ENCODE data around the gene KIAA0232.

Gene KIAA0232

DNA sequence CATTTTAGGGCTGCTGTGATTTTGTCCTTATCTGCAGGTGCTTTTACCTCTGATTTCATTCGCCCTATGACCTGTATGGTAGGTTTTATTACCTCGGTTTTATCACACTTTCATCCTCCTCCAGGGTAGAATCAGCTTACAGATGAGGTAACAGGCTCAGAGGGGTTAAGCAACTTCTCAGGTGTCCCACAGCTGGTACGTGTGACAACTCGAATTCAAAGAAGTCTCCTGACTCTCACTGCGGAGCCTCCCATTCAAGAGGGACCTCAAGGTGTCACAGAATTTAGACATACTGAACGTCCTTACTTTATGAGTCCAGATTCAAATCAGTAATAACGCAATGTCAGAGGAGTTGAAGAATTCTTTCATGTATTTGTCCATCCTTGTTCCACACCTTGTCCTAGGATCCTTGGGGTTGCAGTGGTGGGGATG, 12.5 kb upstream of the KIAA0232 start:
- DNase-seq: no peak
- TF ChIP-seq, protein P1, sequence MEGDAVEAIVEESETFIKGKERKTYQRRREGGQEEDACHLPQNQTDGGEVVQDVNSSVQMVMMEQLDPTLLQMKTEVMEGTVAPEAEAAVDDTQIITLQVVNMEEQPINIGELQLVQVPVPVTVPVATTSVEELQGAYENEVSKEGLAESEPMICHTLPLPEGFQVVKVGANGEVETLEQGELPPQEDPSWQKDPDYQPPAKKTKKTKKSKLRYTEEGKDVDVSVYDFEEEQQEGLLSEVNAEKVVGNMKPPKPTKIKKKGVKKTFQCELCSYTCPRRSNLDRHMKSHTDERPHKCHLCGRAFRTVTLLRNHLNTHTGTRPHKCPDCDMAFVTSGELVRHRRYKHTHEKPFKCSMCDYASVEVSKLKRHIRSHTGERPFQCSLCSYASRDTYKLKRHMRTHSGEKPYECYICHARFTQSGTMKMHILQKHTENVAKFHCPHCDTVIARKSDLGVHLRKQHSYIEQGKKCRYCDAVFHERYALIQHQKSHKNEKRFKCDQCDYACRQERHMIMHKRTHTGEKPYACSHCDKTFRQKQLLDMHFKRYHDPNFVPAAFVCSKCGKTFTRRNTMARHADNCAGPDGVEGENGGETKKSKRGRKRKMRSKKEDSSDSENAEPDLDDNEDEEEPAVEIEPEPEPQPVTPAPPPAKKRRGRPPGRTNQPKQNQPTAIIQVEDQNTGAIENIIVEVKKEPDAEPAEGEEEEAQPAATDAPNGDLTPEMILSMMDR (IDR thresholded peaks at IDR 0.05; ENCODE audit: low read length): no peak
- TF ChIP-seq EZH2phosphoT487 (IDR thresholded peaks at IDR 0.05; ENCODE audit: low read length): no peak
- TF ChIP-seq EZH2 (optimal IDR thresholded peaks at IDR 0.05; ENCODE audit: low read depth, low read length): no peak
- no peaks in the 10 kb centered on the region for H3K4me1 ChIP-seq (ENCODE audit: low read length)
- H2AFZ ChIP-seq (ENCODE audit: low read length): no peak overlapping the region
- H3K27ac ChIP-seq (ENCODE audit: low read length): no peak overlapping the region
- peaks cover 8% of the 10 kb centered on the region; the same call in 1 of the 2 replicates for H3K27me3 ChIP-seq (replicated peaks; ENCODE audit: insufficient read depth, low read length)
- H3K4me3 ChIP-seq (ENCODE audit: low read length): no peak overlapping the region
- H3K9me3 ChIP-seq (replicated peaks; ENCODE audit: insufficient read depth, low read length): no peaks in the 10 kb centered on the region
- no peak overlapping the region for H3K9ac ChIP-seq (ENCODE audit: low read length)
- no peak overlapping the region for H3K4me2 ChIP-seq (ENCODE audit: low read depth, low read length)
- no peaks in the 10 kb centered on the region for H3K9me2 ChIP-seq (replicated peaks; ENCODE audit: insufficient read depth, low read length)
- H3K79me2 ChIP-seq (ENCODE audit: low read length): no peaks in the 10 kb centered on the region
- no peaks in the 10 kb centered on the region for H3K36me3 ChIP-seq (replicated peaks; ENCODE audit: insufficient read depth, low read length)
- H4K20me1 ChIP-seq (ENCODE audit: insufficient read depth, low read length): no peaks in the 10 kb centered on the region
- no peaks in the 10 kb centered on the region for H3F3A ChIP-seq (ENCODE audit: insufficient read depth, low read length)

DNA sequence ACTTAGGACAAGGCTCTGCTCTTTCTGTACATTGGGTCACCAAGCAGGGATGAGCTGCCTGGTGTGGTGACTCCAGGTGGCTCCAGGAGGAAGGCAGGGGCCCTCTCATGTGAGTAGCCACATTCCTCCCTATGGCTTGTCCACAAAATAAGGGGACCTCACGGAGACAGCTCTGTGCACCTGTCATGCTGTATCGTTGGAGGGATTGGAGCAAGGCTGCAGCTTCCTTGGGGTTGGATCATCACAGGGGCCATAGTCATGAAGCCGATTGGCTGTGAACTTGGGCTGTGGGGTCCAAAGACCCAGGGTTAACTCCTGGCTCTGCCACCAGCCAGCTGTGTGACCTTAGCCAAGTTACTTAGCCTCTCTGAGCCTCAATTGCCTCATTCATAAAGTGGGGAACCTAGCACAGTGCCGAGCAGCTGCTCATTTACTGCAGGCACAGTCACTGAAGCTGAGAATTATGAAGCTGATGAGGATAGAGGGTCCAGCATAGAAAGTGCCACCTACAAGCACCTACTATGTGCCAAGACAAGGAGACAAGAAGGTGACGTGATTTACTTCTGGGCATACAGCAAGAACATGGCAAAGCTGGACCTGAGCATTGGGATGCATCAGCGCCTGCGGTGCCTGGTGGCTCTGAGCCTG, 11.8 kb upstream of the KIAA0232 start:
- Histone ChIP-seq H3K4me3 (ENCODE audit: low read length) (no peak overlapping the region), H3K9ac (ENCODE audit: low read length) (no peak overlapping the region), H3K79me2 (ENCODE audit: low read length) (no peaks in the 10 kb centered on the region), H3K9me3 (replicated peaks; ENCODE audit: insufficient read depth, low read length) (no peaks in the 10 kb centered on the region), H3K27ac (ENCODE audit: low read length) (no peak overlapping the region), H3K4me1 (ENCODE audit: low read length) (no peaks in the 10 kb centered on the region), H3K36me3 (replicated peaks; ENCODE audit: insufficient read depth, low read length) (no peaks in the 10 kb centered on the region), H3K9me2 (replicated peaks; ENCODE audit: insufficient read depth, low read length) (no peaks in the 10 kb centered on the region), H3F3A (ENCODE audit: insufficient read depth, low read length) (no peaks in the 10 kb centered on the region), H3K4me2 (ENCODE audit: low read depth, low read length) (no peak overlapping the region), H3K27me3 (replicated peaks; ENCODE audit: insufficient read depth, low read length) (peaks cover 5% of the 10 kb centered on the region), H4K20me1 (ENCODE audit: insufficient read depth, low read length) (no peaks in the 10 kb centered on the region), H2AFZ (ENCODE audit: low read length) (no peak overlapping the region)
- TF ChIP-seq, protein P1 (IDR thresholded peaks at IDR 0.05; ENCODE audit: low read length): no peak
- no peak for DNase-seq

DNA sequence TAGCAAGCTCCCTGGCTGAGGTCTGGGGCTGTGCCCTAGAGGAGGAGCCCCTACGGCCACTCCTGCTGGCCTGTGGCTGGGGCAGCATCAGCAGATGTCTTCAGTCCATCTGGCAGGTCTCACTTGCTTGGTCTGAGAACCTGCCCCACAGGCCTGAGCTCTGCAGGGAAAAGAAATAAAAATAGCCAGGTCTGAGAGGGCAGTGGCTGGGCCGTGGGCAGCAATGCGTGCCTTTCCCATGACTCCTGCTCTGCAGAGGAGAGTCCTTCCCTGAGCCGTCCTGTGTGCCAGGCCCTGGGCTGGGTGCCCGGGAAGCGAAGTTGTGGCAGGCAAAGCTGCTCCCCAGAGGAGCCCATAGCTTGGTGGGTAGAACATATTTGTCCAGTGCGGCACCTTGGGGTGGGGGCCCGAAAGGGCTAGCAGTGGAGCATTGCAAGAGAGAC, 11.3 kb upstream of the KIAA0232 start:
- H3F3A ChIP-seq (ENCODE audit: insufficient read depth, low read length): no peaks in the 10 kb centered on the region
- no peak for TF ChIP-seq EZH2 (optimal IDR thresholded peaks at IDR 0.05; ENCODE audit: low read depth, low read length)
- TF ChIP-seq, protein P1 (IDR thresholded peaks at IDR 0.05; ENCODE audit: low read length): no peak
- TF ChIP-seq EZH2phosphoT487 (IDR thresholded peaks at IDR 0.05; ENCODE audit: low read length): no peak
- no peaks in the 10 kb centered on the region for H3K9me3 ChIP-seq (replicated peaks; ENCODE audit: insufficient read depth, low read length)
- H3K9ac ChIP-seq (ENCODE audit: low read length): no peak overlapping the region
- no peak overlapping the region for H3K4me3 ChIP-seq (ENCODE audit: low read length)
- no peak for DNase-seq
- H3K4me2 ChIP-seq (ENCODE audit: low read depth, low read length): no peak overlapping the region
- H3K36me3 ChIP-seq (replicated peaks; ENCODE audit: insufficient read depth, low read length): no peaks in the 10 kb centered on the region
- no peak overlapping the region for H2AFZ ChIP-seq (ENCODE audit: low read length)
- H3K27ac ChIP-seq (ENCODE audit: low read length): no peak overlapping the region
- no peaks in the 10 kb centered on the region for H4K20me1 ChIP-seq (ENCODE audit: insufficient read depth, low read length)
- no peaks in the 10 kb centered on the region for H3K4me1 ChIP-seq (ENCODE audit: low read length)
- H3K27me3 ChIP-seq (replicated peaks; ENCODE audit: insufficient read depth, low read length): peaks cover 8% of the 10 kb centered on the region
- H3K9me2 ChIP-seq (replicated peaks; ENCODE audit: insufficient read depth, low read length): no peaks in the 10 kb centered on the region
- no peaks in the 10 kb centered on the region for H3K79me2 ChIP-seq (ENCODE audit: low read length)
